ENCODE measurements around the gene EOMES.

EOMES gene

GRCh38 chr3:27746838-27747237, 24.7 kb upstream of the EOMES start:
- DNase-seq (ENCODE audit: low read depth), result no peak
- TF ChIP-seq, protein P1, sequence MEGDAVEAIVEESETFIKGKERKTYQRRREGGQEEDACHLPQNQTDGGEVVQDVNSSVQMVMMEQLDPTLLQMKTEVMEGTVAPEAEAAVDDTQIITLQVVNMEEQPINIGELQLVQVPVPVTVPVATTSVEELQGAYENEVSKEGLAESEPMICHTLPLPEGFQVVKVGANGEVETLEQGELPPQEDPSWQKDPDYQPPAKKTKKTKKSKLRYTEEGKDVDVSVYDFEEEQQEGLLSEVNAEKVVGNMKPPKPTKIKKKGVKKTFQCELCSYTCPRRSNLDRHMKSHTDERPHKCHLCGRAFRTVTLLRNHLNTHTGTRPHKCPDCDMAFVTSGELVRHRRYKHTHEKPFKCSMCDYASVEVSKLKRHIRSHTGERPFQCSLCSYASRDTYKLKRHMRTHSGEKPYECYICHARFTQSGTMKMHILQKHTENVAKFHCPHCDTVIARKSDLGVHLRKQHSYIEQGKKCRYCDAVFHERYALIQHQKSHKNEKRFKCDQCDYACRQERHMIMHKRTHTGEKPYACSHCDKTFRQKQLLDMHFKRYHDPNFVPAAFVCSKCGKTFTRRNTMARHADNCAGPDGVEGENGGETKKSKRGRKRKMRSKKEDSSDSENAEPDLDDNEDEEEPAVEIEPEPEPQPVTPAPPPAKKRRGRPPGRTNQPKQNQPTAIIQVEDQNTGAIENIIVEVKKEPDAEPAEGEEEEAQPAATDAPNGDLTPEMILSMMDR (conservative IDR thresholded peaks at IDR 0.05; ENCODE audit: low read depth, low read length), result peak; percentile 5
- H3K4me3 ChIP-seq (ENCODE audit: low read depth, low read length), result no peak overlapping the region

GRCh38 chr3:27740854-27741253, 18.7 kb upstream of the EOMES start:
- DNase-seq (ENCODE audit: low read depth), result no peak
- TF ChIP-seq, protein P1 (conservative IDR thresholded peaks at IDR 0.05; ENCODE audit: low read depth, low read length), result no peak
- no peak overlapping the region for H3K4me3 ChIP-seq (ENCODE audit: low read depth, low read length)

DNA sequence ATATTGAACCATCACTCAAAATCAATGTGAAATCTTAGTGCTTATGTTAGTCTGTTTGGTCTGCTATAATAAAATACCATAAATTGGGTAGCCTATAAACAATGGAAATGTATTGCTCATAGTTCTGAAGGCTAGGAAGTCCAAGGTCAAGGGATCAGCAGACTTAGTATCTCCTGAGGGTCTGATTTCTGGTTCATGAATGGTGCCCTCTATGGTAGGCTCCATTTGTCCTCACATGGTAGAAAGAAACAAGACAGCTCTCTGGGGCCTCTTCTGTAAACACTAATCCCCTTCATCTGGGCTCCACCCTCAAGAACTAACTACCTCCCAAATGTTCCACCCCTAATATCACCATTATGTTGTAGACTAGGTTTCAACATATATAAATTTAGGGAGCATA, 15.0 kb upstream of the EOMES start:
- H3K4me3 ChIP-seq (ENCODE audit: low read depth, low read length), result no peak overlapping the region
- TF ChIP-seq, protein P1 (conservative IDR thresholded peaks at IDR 0.05; ENCODE audit: low read depth, low read length), result no peak
- DNase-seq (ENCODE audit: low read depth), result no peak

DNA sequence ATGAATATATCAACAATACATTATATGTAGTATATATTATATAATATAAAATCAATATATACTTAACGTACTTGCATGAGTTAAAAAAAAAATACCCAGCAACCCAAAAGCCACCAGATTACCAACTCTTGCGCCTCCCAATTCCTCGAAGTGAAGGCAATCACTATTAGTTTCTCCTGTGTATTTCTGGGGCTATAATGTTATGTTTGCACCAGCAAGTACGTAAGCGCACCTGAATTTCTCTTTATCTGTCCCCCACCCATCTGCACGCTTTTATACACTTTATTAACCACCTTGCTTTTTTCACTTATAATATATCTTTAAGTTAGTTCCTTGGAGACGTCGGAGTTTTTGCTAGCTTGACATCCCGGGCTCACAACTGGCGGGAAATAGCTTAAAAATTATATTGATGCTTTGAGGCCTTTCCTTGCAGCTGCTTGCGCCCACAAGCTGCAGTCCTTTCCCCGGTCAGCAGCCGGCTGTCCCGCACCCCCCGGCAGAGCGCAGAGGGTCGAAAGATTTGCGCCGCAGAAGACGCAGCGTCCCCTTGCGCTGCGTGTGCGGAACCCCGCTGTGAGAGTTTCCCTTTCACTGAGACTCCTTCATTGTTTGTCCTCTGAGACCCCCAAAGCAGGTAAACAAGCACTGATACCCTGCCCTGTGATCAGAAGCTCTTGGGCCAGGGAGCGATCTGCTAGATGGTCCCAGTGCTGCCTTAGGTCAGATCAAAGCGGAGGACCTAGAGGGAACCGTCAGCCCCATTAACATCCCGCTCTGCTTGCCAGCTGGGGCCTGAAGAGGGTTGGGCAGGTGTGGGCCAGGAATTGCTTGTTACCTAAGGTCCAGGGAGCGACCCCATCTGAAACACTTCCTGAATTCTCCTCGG, 8.9 kb upstream of the EOMES start:
- no peak overlapping the region for H3K4me3 ChIP-seq (ENCODE audit: low read depth, low read length)
- no peak for DNase-seq (ENCODE audit: low read depth)
- TF ChIP-seq, protein P1 (conservative IDR thresholded peaks at IDR 0.05; ENCODE audit: low read depth, low read length), result no peak

- H3K4me3 ChIP-seq (ENCODE audit: low read depth, low read length), result no peak overlapping the region
Measured at GRCh38 chr3:27729748-27730611, 7.9 kb upstream of the EOMES start.

DNA sequence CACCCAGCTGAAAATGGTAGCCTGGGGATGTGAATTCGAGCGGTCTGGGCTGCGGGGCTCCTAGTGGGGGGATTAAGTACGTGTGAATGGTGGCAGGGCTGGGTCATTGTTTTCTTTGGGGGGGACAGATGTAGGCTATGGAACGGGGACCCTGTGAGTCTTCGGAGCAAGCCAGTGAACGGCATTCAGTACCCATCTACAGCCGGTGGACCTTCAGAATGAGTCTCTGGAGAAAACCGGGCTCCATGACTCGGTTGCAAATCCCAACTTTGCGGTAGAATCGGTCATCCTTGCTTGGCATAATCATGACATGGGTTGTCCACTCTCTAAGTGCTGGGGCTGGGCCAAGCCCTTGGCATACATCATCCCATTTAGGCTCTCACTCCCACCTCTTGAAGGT, 7.2 kb upstream of the EOMES start:
- TF ChIP-seq, protein P1 (conservative IDR thresholded peaks at IDR 0.05; ENCODE audit: low read depth, low read length), result no peak
- no peak for DNase-seq (ENCODE audit: low read depth)
- H3K4me3 ChIP-seq (ENCODE audit: low read depth, low read length), result no peak overlapping the region

More at GRCh38 chr3:27729748-27730611, 7.9 kb upstream of the EOMES start:
- no peak for DNase-seq (ENCODE audit: low read depth)
- TF ChIP-seq, protein P1 (conservative IDR thresholded peaks at IDR 0.05; ENCODE audit: low read depth, low read length), result no peak
